HepG2 (cell line): ENCODE measurements around the gene ARFIP2. TPM values are rescaled to one million over a fixed set of nuclear protein-coding genes. Genes with fewer than 3 reads are reported as not detected.
A peak's percentile ranks its signal among the peaks of the same experiment; 100 is the strongest.

Experiments used
- ARID3A ChIP-seq: IDR thresholded peaks from 2 replicates; pipeline ENCODE4 v1.6.1; 2012; ENCODE audit warnings: low read depth, low read length, improper control_type of control experiment
- BCL6 ChIP-seq: IDR thresholded peaks from 2 replicates; pipeline ENCODE4 v1.6.1; 2016; ENCODE audit warnings: missing genetic modification reagents, missing compliant biosample characterization
- BHLHE40 ChIP-seq: IDR thresholded peaks from 2 replicates; pipeline ENCODE4 v1.6.1; 2011; ENCODE audit warnings: low read length, improper control_type of control experiment
- ETS1 ChIP-seq: sonication (generic); formaldehyde crosslinking; IDR thresholded peaks from 2 replicates; pipeline ENCODE4 v1.4.0; 2020; ENCODE audit warnings: missing genetic modification reagents
- FOXO4 ChIP-seq: sonication (generic); formaldehyde crosslinking; conservative IDR thresholded peaks from 2 replicates; pipeline ENCODE4 v1.8.1; 2023; ENCODE audit warnings: missing genetic modification reagents
- HNF4G ChIP-seq, 2 experiments: sonication (generic) in 1 of 2; formaldehyde crosslinking in 1 of 2; IDR thresholded peaks; 2 replicates each; pipeline versions ENCODE4 v1.4.0 to v1.6.1; 2011 to 2020; ENCODE audit warnings: borderline replicate concordance in 2 of 2, low read depth in 2 of 2, mild to moderate bottlenecking in 2 of 2, low read length in 1 of 2, missing genetic modification reagents in 1 of 2, moderate library complexity in 1 of 2
- KDM5A ChIP-seq: fragments of 200-600 bp; sonication (generic); IDR thresholded peaks from 2 replicates; pipeline ENCODE4 v1.7.0; 2018; ENCODE audit warnings: antibody characterized with exemption, mild to moderate bottlenecking, low read length, borderline replicate concordance
- PAWR ChIP-seq: sonication (generic); formaldehyde crosslinking; IDR thresholded peaks from 2 replicates; pipeline ENCODE4 v1.4.0; 2020; ENCODE audit warnings: missing genetic modification reagents, mild to moderate bottlenecking, borderline replicate concordance
- PLRG1 ChIP-seq: fragments of 450-650 bp; conservative IDR thresholded peaks from 2 replicates; pipeline ENCODE4 v1.6.1; 2016
- POLR2G ChIP-seq: fragments of 200-400 bp; formaldehyde crosslinking; IDR thresholded peaks from 2 replicates; pipeline ENCODE4 v1.6.1; 2018; ENCODE audit warnings: mild to moderate bottlenecking, low read depth, low read length, moderate library complexity
- SP1 ChIP-seq, 2 experiments: fragments of 450-650 bp in 1 of 2; sonication (generic) in 1 of 2; formaldehyde crosslinking in 1 of 2; IDR thresholded peaks; 2 replicates each; pipeline versions ENCODE4 v1.4.0 to v1.6.1; 2016 to 2020; ENCODE audit warnings: missing genetic modification reagents in 1 of 2
- TBX2 ChIP-seq: sonication (generic); formaldehyde crosslinking; IDR thresholded peaks from 2 replicates; pipeline ENCODE4 v1.5.0; 2020; ENCODE audit warnings: missing genetic modification reagents, mild to moderate bottlenecking, borderline replicate concordance
- ZBTB26 ChIP-seq: IDR thresholded peaks from 2 replicates; pipeline ENCODE4 v1.6.1; 2016; ENCODE audit warnings: missing compliant biosample characterization, missing genetic modification reagents, borderline replicate concordance
- ZBTB33 ChIP-seq: sonication (generic); formaldehyde crosslinking; IDR thresholded peaks from 2 replicates; pipeline ENCODE4 v1.4.0; 2020; ENCODE audit warnings: missing genetic modification reagents
- ZNF24 ChIP-seq: fragments of 450-650 bp; IDR thresholded peaks from 2 replicates; pipeline ENCODE4 v1.6.1; 2017; ENCODE audit warnings: antibody characterized with exemption, mild to moderate bottlenecking
- ZNF282 ChIP-seq: fragments of 450-650 bp; IDR thresholded peaks from 2 replicates; pipeline ENCODE4 v1.6.1; 2018; ENCODE audit not compliant: partially characterized antibody
- ZNF550 ChIP-seq: sonication (generic); formaldehyde crosslinking; IDR thresholded peaks from 2 replicates; pipeline ENCODE4 v1.4.0; 2020; ENCODE audit warnings: mild to moderate bottlenecking, missing genetic modification reagents, borderline replicate concordance
- ZNF740 ChIP-seq: sonication (generic); formaldehyde crosslinking; IDR thresholded peaks from 2 replicates; pipeline ENCODE4 v1.4.0; 2020; ENCODE audit warnings: missing genetic modification reagents
- ZNF784 ChIP-seq: sonication (generic); formaldehyde crosslinking; IDR thresholded peaks from 2 replicates; pipeline ENCODE4 v1.5.1; 2020; ENCODE audit warnings: missing genetic modification reagents, mild to moderate bottlenecking, borderline replicate concordance
- ZNF790 ChIP-seq: sonication (generic); formaldehyde crosslinking; IDR thresholded peaks from 2 replicates; pipeline ENCODE4 v1.8.0; 2022; ENCODE audit warnings: missing genetic modification reagents, mild to moderate bottlenecking, borderline replicate concordance
- polyA plus RNA-seq, 8 experiments: library from polyadenylated mRNA; depleted of rRNA in 3 of 8; stranded (reverse) in 7 of 8; unstranded in 1 of 8; fragments of >200 nt; fragmentation: Illumina TruSeq in 4 of 8; extraction: Trizol in 4 of 8; gene quantifications; 2 replicates each; pipeline versions ENCODE4 v1.2.1 to v1.2.3, GENCODE V29; 2011 to 2016; ENCODE audit warnings: low read depth in 4 of 8, missing spikeins in 1 of 8, mixed read lengths in 1 of 8; ENCODE audit not compliant: insufficient read depth in 1 of 8
- total RNA-seq, 5 experiments: library from RNA; depleted of rRNA; stranded (reverse); fragments of >200 nt; fragmentation: Illumina TruSeq; extraction: Trizol; gene quantifications; 2 replicates each; pipeline ENCODE4 v1.2.3, GENCODE V29; 2016; ENCODE audit warnings: low read depth in 1 of 5

ARFIP2 gene
- total and polyA plus RNA-seq, 2 of the 13 experiments (the other 11 are each of a cell fraction or from before 2014, with no cell fraction given): 56.6 to 60.2 TPM

- no peak for TF ChIP-seq ARID3A
- TF ChIP-seq ZBTB26: no peak
- TF ChIP-seq BCL6 (CRISPR knock-in tag): 0 out of 2 replicates have a peak, but pooled peaks have one; percentile 12
- no peak for TF ChIP-seq HNF4G (IDR thresholded peaks at IDR 0.05; ENCODE audit: borderline replicate concordance, low read depth, low read length)
- TF ChIP-seq HNF4G (CRISPR knock-in tag; IDR thresholded peaks at IDR 0.05; ENCODE audit: borderline replicate concordance, low read depth): no peak
- TF ChIP-seq SP1 (IDR thresholded peaks at IDR 0.05): no peak
- TF ChIP-seq SP1 (CRISPR knock-in tag; IDR thresholded peaks at IDR 0.05): no peak
- no peak for TF ChIP-seq BHLHE40
- TF ChIP-seq ZNF24: no peak
- TF ChIP-seq ZNF790 (CRISPR knock-in tag): no peak
- no peak for TF ChIP-seq POLR2G
- TF ChIP-seq TBX2: no peak
- TF ChIP-seq PAWR (CRISPR knock-in tag): no peak
- TF ChIP-seq PLRG1: no peak
- no peak for TF ChIP-seq ZBTB33 (CRISPR knock-in tag)
- no peak for TF ChIP-seq ZNF550 (CRISPR knock-in tag)
- TF ChIP-seq FOXO4 (CRISPR knock-in tag): no peak
- TF ChIP-seq ETS1 (CRISPR knock-in tag): no peak
- TF ChIP-seq ZNF784 (CRISPR knock-in tag): no peak
- no peak for TF ChIP-seq ZNF282
- TF ChIP-seq ZNF740: no peak
- TF ChIP-seq KDM5A: no peak
These were observed 47.0 kb downstream of the ARFIP2 start (continued) for GRCh38 chr11:6433998-6434660.
